ENCODE measurements around the gene CYP2A7. TPM values are rescaled to one million over a fixed set of nuclear protein-coding genes. Genes with fewer than 3 reads are reported as not detected.
"Not testable (repeated sequence)": the region's sequence is repeated elsewhere in the genome, so short reads cannot be mapped to it uniquely, and the experiment has no call there.

CYP2A7 gene
- polyA plus RNA-seq, 1 donor: 0.27 TPM

DNA sequence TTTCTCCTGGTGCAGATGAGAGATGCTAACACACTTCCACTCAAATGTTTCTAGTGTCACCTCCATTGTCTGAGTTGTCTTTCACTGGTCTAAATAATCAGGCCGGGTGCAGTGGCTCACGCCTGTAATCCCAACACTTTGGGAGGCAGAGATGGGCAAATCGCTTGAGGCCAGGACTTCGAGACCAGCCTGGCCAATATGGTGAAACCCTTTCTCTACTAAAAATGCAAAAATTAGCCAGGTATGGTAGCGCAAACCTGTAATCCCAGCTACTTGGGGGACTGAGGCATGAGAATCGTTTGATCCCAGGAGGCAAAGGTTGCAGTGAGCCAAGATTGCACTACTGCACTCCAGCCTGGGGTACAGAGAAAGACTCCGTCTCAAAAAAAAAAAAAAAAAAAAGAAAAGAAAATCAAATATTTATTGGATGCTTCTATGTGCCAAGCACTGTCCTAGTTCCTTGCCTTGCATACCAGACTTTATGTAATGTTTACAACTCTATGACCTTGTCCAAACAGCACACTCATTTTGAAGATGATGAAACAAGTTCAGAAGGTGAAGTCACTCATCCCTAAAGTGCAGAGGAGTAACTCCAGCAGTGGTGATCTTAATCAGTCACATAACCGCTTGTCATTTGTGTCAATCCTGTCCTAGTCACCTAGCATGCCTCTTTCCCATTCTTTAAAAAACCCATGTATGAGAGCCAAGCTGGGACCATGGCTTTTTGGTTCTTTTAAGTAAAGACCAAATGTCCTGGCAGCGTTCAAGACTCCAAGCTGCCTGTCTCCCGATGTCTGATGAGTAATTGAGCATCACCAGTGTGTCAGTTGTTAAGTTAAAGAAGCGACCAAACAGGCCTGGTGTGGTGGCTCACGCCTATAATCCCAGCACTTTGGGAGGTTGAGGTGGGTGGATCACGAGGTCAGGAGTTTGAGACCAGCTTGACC, 15.1 kb upstream of the CYP2A7 start:
- not testable (repeated sequence) for DNase-seq (ENCODE audit: low read depth)

DNA sequence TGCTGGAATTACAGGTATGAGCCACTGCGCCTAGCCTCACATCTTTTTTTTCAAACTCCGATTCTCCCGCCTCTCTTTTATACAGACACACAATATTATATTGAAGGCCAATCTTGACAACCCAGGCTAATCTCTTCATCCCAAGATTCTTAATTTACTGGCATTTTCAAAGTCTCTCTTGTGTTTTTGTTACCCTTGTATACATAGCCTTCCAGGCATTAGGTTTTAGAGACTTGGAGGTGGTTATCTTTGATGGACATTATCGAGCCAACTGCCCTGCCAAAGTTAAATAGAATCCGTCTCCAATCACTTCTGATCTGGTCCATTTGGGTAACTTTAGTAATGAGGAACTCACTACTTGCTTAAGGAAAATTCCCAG, 14.4 kb upstream of the CYP2A7 start:
- no peak for DNase-seq (ENCODE audit: low read depth)

DNA sequence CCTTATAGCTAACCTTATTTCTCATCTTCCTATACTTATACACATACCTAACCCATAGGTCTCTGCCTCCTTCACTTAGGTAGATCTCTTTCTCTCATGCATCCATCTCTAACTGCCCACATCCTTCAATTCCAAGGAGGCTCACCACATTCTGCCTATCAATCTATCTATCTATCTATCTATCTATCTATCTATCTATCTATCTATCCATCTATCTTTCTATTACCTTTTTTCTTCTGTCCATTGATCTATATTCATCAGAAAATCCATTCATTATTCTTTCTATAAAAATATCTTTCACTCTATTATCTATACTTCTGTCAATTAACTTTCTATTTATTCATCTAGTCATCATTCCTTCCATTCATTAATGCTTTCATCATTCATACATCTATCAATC, 11.1 kb upstream of the CYP2A7 start:
- DNase-seq (ENCODE audit: low read depth): no peak

DNA sequence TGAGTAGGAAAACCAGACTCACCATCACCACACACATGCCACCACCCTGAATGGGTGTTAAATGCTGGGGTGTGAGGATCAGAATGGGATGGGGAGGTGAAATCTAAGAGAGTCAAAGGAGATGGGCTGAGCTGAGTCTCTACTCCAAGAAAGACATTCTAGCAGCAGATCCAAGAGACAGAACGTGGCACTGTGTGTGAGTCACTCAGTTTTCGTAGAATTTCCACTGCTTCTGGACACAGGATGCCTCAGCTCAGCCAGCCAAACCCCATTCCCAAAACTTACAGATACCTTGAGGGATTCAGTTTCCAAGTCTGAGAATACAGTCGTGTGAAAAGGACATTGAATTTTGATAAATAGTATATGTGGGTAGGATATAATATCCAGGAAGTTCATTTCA, 7.3 kb upstream of the CYP2A7 start:
- DNase-seq (ENCODE audit: low read depth): no peak

DNA sequence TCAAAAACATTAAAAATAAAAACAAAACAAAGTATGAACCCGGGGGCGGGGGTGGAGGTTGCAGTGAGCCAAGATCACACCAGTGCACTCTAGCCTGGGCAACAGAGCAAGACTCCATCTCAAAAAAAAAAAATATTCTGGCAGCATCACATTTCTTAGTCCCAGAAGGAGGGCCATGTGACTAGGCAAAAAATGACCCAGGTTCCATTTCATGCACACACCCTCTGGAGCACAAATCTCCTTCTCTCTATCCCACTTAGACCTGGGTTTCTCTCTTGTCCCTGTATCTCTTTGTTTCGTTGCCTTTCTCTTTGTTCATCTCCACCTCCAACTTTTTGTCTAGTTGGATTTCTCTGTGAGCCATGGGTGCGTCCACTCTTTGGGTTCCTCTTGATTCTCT, 6.2 kb upstream of the CYP2A7 start:
- no peak for DNase-seq (ENCODE audit: low read depth)

DNA sequence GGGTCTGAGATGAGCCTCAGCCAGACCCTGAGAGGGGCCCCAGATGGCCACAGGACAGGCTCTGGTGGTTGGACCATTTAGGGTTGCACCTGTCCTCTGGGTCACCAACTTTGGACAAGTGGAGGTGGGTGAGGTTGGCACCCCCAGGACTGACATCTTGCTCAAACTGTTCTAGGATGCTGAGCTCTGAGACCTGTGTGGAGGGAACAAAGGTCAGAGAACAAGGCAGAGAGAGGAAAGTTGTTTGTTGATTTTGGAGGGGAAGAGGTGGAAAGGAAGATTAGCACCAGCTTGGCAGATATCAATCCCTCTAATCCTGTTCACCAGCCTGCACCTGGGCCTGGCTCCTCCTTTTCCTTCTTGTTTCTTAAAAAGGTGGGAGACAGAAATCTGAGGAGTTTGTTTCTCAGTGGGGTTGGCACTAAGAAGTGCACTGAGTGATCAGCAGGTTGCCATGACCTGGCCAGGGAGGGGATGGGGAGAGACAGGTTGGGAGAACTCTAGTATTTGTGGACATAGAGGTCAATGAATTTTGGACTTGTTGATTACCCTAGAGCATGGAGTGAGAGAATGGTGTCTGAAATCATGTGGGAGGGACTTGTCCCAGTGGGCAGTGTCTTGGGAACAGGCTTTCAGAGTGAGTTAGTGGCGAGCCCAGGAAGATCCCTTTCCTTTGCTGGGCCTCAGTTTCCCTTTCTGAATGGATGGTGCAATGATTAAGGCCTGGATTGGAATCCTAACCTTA, 2.3 kb upstream of the CYP2A7 start:
- DNase-seq (ENCODE audit: low read depth): not testable (repeated sequence)

DNA sequence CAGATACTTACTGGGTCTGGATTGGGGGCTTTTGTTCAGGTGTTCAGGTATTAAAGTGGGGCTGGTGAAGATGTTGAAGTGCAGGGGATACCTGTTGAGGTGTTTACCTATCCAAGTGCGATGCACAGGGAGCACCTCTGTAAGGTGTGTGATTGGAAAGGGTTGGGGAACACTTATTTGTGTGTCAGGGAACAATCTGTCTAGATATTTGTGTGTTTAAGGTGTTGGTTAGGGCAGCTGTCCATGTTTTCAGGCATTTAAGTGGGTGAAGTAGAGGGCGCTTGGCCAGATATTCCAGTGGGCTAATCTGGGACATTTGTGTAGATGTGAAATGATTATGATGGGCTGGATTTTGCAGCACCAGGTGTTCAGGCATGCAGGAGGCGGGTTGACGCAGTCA, 2.7 kb downstream of the CYP2A7 start:
- not testable (repeated sequence) for DNase-seq (ENCODE audit: low read depth)

DNA sequence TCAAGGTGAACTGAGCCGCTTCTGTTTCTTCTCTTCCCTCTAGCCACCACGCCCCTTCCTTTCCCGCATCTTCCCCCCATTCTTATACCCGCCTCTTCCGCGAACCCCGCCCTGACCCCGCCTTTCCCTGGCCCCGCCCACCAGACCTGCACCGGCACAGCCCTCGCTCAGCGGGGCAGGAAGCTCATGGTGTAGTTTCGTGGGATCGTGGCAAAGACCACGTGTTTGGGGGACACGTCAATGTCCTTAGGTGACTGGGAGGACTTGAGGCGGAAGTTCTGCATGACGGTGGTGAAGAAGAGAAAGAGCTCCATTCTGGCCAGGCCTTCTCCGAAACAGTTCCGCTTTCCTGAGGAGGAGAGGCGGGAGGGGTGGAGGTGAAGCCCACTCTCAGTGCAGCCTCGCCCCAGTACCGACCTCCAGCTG, 6.5 kb downstream of the CYP2A7 start:
- DNase-seq (ENCODE audit: low read depth): not testable (repeated sequence)

DNA sequence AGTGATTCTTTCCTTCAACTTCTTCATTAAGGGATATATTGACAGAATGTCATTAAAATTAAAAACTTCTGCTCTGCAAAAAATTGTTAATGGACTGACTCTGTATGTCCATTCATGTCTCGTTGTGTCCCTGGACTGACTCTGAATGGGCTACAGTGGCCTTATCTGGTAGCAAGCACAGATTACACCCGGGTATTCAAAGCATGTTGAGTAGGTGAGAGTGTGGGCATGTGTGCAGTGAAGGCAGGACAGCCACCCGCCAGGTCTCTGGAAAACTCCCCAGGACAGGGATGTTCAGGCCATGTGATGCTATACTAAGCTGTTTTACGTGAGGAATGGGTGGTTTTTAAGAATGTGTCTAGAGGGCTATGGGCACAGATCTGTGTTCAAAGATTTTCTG, 7.2 kb downstream of the CYP2A7 start:
- not testable (repeated sequence) for DNase-seq (ENCODE audit: low read depth)

DNA sequence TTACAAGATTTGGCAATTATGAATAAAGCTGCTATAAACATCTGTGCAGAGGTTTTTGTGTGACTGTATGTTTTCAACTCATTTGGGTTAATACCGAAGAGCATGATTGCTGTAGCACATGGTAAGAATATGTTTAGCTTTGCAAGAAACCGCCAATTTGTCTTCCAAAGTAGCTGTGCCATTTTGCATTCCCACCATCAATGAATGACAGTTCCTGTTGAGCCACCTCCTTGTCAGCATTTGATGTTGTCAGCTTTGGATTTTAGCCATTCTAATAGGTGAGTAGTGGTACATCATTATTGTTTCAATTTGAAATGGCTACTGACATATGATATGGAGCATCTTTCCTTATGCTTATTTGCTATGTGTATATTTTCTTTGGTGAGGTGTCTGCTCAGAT, 8.2 kb downstream of the CYP2A7 start:
- DNase-seq (ENCODE audit: low read depth): not testable (repeated sequence)

DNA sequence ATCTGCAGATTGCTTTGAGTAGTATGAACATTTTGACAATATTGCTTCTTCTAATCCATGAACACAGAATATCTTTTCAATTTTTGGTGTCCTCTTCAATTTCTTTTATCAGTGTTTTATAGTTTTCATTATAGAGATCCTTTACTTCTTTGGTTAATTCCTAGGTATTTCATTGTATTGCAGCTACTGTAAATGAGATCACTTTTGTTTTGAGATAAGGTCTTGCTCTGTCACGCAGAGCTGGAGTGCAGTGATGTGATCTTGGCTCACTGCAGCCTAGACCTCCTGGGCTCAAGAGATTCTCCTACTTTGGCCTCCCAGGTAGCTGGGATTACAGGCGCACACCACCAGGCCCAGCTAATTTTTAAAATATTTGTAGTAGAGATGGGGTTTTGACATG, 9.8 kb downstream of the CYP2A7 start:
- DNase-seq (ENCODE audit: low read depth): no peak

DNA sequence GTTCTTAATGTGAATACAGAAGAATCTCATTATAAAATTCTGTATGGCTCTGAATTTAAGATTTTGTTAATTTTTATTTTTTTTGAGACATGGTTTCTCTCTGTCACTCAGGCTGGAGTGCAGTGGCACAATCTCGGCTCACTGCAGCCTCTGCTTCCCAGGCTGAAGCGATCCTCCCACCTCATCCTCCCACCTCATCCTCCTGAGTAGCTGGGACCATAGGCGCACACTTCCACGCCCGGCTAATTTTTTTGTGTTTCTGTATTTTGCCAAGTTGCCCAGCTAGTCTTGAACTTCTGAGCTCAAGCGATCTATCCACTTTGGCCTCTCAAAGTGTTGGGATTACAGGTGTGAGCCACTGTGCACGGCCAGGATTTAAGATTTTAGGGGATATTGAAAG, 14.3 kb downstream of the CYP2A7 start:
- DNase-seq (ENCODE audit: low read depth): no peak

DNA sequence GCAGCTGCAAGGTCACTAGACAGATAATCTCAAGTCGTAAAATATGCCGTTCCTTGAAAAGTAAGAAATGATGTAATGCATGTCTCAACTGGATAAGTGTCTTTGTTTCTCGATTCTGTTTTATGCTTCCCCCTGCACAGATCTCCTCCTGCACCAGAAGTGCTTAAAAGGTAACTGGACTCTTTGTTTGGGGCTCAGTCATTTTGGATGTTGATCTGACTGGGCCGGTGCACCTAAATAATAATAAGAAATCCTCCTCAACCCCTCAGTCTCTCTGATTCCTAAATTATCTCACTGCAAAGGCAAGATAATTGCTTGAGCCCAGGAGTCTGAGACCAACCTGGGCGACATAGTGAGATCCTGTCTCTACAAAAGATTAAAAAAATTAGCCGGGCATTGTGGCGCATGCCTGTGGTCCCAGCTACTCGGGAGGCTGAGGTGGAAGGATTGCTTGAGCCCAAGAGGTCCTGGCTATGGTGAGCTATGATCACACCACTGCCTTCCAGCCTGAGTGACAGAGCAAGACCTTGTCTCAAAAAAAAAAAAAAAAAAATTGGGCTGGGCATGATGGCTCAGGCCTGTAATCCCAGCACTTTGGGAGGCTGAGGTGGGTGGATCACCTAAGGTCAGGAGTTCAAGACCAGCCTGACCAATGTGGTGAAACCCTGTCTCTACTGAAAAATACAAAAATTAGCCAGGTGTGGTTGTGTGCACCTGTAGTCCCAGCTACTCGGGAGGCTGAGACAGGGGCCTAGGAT, 17.1 kb downstream of the CYP2A7 start:
- DNase-seq (ENCODE audit: low read depth): not testable (repeated sequence)

DNA sequence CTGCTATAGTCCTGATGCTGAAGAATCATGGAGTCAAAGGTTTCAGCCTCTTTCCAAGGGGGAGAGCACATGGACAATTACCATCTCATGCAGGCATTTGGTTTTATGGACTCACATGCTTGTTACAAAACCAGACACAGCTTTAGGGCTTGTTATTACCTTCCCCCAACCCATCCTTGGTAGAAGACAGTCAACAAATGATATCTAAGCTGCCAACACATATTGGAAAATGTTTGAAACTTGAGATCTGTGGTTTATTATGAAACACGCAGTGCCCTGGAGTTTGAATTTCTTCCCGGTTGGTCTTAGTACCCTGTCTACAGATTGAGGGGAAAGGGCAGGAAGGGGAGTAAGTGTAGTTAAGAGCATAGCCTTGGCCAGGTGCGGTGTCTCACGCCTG, 19.2 kb downstream of the CYP2A7 start:
- DNase-seq (ENCODE audit: low read depth): no peak

DNA sequence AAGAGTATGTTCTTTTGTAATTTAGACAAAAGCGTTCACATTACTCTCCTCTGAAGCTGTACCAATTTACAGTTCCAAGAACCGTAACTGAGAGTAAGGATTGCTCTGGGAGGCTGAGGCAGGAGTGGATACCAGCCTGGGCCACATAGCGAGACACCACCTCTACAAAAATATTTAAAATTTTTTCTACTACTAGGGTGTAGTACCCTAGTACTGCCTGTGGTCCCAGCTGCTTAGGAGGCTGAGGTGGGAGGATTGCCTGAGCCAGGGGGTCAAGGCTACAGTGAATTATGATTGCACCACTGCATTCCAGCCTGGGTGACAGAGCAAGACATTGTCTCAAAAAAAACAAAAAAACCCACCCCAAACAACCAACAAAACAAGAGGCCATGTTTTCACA, 19.7 kb downstream of the CYP2A7 start:
- no peak for DNase-seq (ENCODE audit: low read depth)

DNA sequence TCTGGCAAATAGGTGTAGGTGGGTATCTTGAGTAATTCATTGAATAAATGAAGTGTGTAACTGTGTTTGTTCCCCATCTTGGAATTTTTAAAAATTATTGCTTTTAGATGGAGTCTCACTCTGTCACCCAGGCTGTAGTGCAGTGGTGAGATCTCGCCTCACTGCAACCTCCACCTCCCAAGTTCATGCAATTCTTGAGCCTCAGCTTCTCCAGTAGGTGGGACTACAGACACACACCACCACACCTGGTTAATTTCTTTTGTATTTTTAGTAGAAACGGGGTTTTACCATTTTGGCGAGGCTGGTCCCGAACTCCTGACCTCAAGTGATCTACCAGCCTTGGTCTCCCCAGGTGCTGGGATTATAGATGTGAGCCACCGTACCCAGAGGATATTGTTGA, 23.9 kb downstream of the CYP2A7 start:
- no peak for DNase-seq (ENCODE audit: low read depth)

DNA sequence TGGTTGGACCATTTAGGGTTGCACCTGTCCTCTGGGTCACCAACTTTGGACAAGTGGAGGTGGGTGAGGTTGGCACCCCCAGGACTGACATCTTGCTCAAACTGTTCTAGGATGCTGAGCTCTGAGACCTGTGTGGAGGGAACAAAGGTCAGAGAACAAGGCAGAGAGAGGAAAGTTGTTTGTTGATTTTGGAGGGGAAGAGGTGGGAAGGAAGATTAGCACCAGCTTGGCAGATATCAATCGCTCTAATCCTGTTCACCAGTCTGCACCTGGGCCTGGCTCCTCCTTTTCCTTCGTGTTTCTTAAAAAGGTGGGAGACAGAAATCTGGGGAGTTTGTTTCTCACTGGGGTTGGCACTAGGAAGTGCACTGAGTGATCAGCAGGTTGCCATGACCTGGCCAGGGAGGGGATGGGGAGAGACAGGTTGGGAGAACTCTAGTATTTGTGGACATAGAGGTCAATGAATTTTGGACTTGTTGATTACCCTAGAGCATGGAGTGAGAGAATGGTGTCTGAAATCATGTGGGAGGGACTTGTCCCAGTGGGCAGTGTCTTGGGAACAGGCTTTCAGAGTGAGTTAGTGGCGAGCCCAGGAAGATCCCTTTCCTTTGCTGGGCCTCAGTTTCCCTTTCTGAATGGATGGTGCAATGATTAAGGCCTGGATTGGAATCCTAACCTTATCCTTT, 29.4 kb downstream of the CYP2A7 start:
- not testable (repeated sequence) for DNase-seq (ENCODE audit: low read depth)

DNA sequence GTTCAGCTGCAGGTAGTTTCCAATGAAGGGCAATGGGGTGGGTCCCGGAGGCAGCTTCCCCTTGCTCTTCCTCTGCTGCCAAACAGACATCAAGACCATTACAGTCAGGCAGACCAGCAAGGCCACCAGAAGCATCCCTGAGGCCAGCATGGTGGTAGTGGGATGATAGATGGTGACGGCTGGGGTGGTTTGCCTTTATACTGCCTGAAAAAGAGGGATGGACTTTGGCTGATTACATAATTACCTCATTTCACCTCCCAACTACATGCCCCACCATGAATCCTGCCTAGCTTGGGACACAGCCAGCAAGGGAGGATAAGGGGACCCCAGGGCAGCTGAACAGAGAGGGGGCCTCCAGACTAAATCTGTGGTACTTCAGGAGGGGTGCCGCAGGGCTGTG, 31.8 kb downstream of the CYP2A7 start, which contains the start of gene CYP2A6:
Gene CYP2A6 (minus strand): TSS at position 171 of the 400 bp plus-strand sequence. CDS start 21 bp downstream, at position 150.
- not testable (repeated sequence) for DNase-seq (ENCODE audit: low read depth)

DNA sequence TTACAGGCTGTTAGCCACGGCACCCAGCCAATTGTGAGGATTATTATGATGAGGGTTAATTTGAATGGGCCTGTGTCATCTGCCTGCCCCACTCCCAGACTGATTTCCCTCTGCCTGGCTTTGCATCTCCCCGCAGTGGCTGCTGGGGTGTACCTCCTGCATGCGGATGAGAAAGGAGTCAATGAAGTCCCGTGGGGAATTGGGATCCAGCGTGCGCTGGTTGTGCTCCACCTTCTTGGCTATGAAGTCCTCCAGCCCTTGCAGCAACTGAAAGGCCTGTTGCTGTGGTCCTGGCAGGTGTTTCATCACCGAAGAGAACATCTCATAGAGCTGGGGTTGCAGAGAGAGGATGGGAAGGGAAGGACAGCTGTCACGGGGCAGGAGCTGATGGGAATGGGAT, 35.3 kb downstream of the CYP2A7 start:
- not testable (repeated sequence) for DNase-seq (ENCODE audit: low read depth)

DNA sequence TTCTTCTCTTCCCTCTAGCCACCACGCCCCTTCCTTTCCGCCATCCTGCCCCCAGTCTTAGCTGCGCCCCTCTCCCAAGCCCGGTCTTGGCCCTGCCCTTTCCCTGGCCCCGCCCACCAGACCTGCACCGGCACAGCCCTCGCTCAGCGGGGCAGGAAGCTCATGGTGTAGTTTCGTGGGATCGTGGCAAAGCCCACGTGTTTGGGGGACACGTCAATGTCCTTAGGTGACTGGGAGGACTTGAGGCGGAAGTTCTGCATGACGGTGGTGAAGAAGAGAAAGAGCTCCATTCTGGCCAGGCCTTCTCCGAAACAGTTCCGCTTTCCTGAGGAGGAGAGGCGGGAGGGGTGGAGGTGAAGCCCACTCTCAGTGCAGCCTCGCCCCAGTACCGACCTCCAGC, 38.4 kb downstream of the CYP2A7 start:
- DNase-seq (ENCODE audit: low read depth): not testable (repeated sequence)

DNA sequence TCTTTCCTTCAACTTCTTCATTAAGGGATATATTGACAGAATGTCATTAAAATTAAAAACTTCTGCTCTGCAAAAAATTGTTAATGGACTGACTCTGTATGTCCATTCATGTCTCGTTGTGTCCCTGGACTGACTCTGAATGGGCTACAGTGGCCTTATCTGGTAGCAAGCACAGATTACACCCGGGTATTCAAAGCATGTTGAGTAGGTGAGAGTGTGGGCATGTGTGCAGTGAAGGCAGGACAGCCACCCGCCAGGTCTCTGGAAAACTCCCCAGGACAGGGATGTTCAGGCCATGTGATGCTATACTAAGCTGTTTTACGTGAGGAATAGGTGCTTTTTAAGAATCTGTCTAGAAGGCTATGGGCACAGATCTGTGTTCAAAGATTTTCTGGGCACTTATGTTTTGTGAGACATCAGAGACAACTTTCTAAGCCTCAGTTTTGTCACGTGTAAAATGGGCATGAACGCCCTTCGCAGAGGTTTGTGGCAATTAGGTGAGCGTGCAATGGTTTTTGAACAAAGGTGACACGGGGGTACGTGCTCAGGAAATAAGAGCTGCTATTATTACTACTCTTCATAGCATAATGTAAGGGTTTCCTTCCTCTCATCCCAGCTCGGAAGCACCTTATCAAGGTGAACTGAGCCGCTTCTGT, 38.9 kb downstream of the CYP2A7 start:
- not testable (repeated sequence) for DNase-seq (ENCODE audit: low read depth)
